ENCODE results near the gene RNF144A.

RNF144A gene

DNA sequence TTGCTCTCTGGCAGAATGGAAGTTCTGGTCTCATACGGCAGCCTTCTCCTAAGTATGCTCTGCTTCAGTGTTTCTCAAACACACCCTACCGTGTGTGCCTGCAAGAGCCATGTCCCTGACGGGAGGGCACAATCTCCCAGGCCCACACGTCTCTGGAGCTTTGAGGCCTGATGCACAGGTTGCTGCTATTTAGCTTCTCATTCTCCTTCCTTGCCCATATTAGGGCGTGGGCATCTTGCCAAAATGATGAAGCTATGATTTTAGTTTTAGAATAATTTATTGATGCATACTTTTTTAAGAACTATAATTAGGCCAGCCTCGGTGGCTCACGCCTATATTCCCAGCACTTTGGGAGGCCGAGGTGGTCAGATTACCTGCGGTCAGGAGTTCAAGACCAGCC lies 107.9 kb downstream of the RNF144A start:
- no peak for DNase-seq

DNA sequence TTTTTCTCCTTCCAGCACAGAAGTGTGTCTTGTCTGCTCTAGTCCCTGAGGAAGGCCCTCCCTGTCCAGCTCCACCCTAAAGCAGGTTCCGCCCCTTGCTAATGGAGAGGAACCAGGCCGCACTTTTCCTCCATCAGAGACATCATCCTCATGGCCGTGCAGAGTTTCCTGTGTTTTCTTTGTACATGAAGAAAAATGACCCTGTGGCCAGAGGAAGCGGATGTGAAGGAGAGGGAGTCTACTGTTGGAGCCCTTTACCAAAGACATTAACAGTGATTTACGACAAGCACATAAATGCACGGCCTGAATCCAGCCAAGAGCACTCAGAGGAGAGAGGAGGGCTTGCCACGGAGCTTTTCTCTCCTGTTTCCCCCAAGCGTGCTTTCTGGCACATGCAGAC lies 109.5 kb downstream of the RNF144A start:
- no peak for DNase-seq

DNA sequence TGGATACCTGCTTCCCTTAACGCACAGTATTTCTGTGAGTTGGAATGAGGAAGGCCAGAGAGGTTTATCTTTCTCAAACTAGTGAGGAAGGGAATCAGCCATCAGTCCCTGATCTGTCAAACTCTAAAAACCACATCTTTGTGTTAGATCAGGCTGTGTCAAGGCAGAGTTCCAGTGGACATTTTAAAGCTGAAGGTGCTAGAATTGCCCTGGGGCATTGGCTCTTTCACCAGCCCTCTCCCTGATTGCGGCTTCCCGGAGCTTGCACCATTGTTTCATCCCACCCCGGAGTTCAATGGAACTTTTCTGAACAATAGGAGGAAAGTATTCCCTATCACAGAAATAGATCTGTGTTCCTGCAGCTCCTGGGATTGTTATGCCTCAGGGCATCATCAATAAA lies 110.2 kb downstream of the RNF144A start:
- no peak for DNase-seq

- DNase-seq, result no peak
Measured at GRCh38 chr2:7027956-7028655, 110.9 kb downstream of the RNF144A start.

DNA sequence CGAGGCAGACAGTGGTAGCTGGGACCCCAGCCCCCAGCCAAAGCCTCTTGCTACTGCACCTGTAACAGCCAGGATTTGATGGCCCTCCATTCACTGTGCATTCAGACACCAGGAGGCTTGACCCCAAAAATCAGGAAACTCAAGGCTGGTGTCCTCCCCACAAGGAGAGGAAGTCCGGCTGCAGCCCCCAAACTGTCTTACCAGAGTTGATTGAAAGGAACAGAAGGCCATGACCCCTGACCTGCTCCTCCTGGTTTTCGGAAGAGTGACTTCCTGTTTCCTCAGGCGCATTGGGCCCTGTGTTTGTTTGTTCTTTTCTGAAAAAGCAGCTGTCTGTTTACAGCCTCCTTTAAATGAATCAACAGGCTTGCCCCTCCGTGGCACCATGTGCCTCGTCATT lies 111.6 kb downstream of the RNF144A start:
- DNase-seq, result no peak

DNA sequence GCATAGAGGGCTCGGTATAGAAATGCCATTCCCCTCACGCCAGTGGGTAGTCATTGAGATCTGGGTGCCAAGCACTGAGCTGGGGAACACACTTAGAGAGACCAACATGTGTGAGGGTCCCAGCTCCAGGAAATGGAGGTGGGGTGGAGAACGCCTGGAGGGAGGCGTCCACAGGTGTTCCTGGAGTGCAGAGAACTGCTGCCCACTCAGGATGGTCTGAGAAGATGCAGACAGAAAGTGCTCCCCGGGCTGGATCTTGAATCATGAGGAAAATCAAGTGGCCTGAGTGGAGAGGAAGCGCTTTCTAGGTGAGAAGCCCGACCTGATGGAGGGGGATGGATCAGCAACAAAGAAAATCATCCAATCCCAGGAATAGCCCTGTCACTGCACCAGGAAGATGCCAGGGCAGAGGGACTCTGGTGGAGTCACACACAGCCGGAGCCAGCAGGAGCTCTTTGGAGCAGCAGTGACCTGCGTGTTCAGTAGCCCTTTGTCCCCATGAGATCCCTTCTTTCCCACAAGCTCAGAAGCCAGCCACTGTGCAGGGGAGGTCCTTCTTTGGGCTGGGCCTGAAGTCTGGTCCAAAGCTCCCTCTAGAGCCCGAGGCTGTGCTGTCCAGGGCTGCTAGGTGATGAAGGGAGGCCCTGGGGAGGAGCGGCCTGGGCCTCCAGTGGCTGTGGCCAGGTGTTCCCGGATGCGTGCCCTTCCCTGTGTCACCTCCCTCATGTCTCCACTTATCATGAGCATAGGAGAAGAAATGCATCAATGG lies 112.3 kb downstream of the RNF144A start:
- DNase-seq, result no peak

DNA sequence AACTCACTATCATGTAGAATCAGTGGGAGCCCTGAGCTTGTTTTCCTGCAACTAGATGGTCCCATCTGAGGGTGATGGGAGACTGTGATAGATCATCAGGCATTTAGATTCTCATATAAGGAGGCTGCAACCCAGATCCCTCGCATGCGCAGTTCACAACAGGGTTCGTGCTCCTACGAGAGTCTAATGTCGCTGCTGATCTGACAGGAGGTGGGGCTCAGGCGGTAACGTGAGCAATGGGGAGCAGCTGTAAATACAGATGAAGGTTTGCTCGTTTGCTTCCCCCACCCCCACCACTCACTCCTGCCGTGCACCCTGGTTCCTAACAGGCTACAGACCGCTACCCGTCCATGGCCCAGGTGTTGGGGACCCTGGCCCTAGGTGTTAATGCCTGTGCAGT lies 113.6 kb downstream of the RNF144A start:
- no peak for DNase-seq

DNA sequence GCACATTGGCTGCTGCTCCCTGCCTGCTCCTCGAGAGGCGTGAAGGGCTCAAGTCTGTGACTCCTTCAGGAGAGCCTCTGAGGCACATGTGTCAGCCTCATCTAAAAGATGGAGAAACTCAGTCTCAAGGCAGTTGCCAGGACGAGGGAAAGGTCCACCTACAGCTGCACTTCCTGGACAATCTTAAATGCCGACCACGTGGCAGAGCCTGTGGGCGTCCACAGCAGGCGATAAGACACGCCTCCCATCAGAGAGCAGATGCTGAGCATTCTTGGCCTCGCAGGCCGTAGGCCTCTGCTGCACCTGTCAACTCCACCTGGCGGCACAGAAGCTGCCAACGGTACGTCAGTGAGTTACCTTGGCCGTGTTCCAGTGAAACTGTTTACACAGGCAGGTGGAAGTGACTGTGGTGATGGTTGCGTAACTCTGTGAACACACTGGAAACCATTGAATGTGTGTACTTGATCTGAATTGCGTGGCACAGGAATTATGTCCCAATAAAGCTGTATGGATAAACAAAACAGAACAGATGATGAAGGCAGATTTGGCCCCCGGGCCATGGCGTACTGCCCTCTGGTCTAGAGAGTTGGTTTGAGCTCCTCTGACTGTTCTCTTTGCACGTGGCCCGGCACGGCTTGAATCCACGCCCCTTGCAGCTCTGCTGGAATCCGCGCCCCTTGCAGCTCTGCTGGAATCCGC lies 114.5 kb downstream of the RNF144A start:
- DNase-seq, result no peak

DNA sequence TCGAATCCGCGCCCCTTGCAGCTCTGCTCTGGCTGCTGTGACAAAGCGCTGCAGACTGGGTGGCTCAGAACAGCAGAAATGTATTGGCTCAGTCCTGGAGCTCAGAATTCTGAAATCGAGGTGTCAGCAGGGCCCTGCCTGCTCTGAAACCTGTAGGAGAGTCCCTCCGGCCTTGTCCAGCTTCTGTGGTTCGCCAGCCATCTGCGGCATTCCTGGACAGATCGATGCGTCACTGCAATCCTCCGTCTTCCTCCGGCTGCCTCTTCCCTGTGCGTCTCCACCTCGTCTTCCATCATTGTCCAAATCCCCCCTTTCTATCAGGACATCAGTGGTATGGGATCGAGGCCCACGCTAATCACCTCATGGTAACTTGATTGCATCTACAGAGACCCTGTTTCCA lies 115.2 kb downstream of the RNF144A start:
- DNase-seq, result no peak

DNA sequence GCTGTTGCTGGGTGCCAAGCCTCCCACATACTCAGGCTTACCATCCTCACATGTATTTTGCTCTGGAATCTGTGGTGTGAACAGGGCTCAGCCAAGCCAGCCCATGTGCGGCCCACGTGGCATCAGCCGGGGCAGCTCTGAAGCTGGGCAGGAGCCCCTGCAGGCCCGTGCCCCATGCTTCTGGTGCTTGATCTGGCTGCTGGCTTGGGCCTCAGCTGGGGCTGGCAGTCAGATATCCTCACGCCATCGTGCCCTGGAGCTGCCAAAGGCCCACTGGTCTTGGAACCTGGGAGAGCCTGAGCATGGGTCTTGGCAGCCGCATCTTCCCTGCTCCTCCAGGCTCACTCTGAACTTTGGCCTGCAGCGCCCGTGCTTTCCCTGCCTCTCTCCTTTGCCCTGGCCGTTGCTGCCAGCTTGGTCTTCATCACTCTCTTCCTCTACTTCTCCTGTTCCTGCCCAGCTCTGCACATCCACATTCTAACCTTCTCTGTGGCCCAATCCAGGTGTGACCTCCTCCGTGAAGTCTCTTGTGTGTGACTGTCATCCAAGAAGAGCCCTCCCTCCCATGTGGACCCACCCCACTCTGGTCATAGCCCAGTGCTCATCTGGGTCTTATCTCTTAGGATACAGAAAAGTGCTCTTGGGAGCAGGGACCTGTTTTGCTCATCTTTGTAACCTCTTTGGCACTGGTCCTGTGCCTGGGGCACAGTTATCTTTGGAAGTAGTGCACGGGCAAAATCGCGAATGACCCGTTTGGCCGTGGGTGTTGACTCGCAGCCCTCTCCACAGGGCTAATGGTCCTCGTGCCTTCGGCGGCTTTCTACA lies 116.1 kb downstream of the RNF144A start:
- no peak for DNase-seq

DNA sequence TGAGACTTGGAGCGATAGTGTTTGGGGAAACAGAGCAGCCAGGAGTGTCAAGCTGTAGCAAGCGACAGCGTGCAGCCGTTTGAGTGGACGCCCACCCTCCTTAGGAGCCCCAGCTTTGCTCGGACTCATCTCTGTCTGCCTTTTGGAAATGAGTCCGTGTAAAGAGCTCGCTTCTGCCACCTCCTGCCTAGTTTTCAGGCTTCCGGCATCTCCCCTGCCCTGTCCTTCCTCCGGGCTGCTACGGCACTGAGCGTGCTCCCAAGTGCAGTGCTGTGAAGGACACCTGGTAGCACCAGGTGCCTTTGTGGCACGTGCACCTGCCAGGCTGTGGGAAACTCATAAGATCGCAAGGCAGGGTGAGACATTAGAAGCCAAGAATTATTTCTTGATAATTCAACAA lies 117.1 kb downstream of the RNF144A start:
- peak; percentile 9 to 14 for DNase-seq

DNA sequence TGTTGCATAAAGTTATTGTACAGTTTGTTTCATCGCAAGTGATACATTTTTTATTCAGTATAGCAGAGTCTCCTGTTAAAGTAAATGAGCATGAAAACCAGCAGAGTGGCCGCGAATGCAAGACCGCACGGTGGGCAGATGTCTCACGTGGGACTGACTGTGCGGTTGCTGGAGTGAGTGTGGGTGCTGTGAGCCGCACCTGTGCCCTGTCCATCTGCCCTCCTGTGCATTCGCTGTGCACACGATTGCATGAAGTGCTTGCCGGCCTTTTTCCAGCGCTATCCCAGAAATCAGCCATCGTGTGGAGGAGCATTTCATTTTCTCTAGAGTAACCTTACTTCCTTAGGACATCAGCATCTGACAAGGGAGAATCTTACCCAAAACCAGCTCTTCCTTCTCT lies 118.7 kb downstream of the RNF144A start:
- DNase-seq, result no peak

DNA sequence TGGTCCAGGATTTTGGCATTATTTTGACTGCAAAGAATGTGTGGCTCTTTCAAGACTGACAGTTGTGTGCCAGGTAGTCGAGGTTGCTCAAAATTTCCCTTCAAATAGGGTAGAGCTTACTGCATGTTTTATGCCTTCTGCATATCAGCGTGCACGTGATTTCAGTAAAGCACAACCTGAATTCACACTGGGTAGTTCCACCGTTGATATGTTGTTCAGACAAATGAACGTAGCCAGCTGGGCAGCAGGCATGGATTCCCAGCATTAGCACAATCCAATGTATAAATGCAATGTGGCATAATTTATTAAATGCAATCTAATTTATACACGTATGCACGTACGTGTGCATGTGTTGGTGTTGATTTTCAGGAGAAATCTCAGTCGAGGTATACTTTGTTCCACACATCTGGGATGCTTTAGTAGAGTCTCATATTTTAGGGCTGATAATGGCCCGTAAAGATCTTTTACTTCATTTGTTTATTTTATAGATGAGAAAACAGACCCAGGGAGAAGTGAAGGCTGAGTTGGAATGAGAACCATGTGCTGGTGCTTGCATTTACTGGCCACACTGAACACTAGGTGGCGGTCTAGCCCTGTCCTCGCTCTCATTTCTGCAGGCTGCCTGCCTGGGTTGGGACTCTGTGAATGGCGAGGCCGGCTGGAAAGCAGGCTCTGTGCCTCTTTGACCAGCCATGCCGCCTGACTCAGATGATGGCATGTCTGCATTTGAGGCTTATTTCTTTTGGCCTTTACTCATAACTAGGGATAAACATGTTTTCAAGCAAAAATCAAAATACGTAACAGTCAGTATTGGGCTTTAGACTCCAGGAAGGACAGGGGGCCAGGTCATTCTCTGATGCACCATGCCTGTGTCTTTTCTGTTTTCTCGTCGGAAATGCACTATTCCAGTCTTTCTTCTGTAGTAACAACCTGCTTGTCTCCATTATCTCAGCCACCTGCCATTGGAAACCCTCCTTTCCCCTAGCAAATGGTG lies 120.4 kb downstream of the RNF144A start:
- peak; percentile 75 to 82 for DNase-seq

- DNase-seq, result no peak
Measured at GRCh38 chr2:7040547-7040946, 123.3 kb downstream of the RNF144A start.

- no peak for DNase-seq
Measured at GRCh38 chr2:7041421-7041820, 124.2 kb downstream of the RNF144A start.

DNA sequence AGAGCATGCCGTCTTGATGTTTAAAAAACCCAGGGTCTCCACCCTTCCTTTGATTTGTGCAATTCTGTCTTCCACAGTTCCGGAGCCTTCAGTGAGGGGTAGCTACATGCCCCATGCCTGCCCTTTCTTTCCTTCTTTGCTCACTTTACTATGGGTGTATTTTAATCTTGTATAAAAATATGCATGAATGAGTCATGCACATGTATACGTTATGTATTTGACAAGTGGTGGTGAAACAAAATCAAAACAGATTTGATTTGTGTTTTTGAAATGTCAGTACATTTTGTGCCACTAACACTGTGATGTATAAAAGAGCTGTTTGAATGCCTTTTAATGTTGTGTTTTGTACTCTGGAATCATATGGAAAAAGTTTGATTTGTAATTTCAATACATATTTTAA lies 126.5 kb downstream of the RNF144A start:
- DNase-seq, result no peak

- peak; percentile 48 to 51 for DNase-seq
Measured at GRCh38 chr2:7044253-7045250, 127.3 kb downstream of the RNF144A start.

DNA sequence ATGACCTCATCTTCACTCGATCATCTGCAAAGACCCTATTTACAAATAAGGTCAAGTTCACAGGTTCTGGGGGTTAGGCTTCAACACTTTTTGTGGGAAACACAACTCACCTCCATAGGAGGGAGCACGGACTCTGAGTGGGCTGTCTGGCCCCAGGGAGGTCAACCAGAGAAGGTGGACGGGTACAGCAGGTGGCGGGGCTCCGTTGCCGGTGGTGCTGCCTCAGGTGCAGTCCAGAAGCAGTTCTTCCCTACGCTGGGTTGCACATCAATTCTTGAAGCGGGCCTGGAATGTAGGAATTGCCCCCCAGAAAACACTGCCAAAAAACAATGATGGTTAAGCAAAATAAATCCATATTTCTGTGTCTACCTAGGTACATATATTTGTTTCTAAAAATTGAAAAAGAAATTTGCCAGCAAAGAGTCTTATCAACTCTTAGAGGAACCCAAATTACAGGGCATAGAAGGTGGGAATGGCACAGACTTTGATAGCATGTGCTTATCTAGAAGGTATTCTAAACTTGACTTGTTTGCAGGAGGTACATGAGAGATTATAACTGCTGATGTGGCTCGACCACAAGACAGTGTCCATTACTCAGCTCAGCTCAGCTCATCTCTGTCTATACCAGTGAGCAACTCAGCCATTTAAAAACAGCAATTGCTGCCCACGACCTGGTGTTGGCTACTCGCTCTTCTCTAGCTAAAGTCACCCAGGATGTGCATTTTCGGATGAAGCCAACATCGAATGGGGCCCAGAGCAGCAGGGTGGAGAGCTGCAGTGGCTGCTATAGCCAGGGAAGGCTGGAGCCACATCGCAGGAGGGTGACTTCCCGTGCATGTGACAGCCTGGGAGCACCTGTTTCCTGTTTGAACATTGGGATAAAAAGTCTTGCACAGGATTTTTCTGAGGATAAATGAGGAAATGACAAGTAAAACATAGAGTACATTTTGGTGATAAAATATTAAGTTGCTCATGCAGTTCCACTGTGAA lies 128.7 kb downstream of the RNF144A start:
- DNase-seq, result peak; percentile 73 to 77

GRCh38 chr2:7047661-7048060 lies 130.4 kb downstream of the RNF144A start:
- peak; percentile 23 to 33 for DNase-seq

All from Kasumi-1 (cell line).